GM18498 (cell line): ENCODE results near the gene ARHGAP15.

Source experiments
- ATAC-seq: cut with Tn5 transposase; IDR thresholded peaks from one replicate; pipeline ENCODE4 v1.9.1; 2021; ENCODE audit warnings: mild to moderate bottlenecking, moderate library complexity; ENCODE audit not compliant: unreplicated experiment

Gene ARHGAP15

DNA sequence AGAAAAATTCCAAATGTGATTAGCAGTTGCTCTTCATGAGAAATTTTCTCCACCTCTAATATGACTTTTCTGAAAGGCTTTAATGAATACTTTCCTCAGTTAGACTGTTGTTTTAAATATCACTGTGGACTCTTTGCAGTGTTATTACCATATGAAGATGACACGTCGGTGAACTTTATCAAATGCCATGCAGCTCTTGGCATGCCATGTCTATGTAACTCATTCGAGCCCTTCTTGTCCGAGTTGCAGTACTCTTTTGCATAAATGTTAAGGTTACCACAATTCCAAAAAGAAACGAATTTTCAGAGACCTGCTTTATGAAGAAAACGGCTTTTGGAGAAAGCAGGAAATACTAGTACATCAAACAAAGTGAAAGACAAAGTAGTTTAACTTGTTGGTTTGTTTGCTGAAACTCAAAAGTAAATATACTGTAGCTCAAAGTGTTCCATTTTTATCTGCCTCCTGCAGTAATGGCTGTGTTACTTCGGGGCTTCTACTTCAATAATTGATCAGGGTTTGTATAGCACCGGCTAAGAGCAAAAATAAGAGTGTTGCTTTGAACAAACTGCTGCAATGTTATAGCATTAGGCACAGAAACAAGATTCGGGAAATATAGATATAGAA is 204.1 kb downstream of the ARHGAP15 start:
- no peak for ATAC-seq

DNA sequence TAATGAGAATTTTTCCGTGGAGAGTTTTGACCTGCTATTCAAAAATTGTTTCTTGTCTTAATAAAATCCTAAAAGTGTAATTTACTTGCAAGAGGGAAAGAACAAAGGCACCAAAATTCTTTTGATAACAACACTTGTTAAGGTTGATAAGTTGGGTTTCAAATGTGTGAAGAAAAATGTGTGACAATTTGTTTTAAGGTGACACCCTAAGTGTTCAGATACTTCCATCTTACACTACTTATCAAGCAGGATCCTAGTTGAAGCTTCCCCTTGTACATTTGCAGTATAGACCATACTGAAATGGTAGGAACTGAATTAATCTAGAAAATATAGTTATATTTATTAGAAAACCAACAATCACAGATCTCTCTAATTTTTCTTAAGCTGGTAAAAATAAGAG is 204.6 kb downstream of the ARHGAP15 start:
- no peak for ATAC-seq

DNA sequence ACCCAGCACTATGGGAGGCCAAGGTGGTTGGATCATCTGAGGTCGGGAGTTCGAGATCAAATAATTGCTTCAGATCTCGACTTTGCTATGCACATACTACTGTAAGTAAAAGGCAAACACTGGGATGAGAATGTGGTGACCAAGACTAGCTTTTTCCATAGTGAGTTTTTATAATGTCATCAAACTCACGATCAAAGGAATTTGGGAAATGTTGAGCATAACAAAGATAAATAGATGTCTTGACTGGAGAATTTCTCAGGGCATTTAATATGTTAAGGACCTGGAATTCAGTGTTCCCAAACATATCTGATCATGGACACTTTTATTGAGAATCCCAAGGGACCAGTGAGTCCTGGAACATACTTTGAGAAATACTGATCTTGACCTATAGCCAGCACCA is 205.6 kb downstream of the ARHGAP15 start:
- no peak for ATAC-seq

DNA sequence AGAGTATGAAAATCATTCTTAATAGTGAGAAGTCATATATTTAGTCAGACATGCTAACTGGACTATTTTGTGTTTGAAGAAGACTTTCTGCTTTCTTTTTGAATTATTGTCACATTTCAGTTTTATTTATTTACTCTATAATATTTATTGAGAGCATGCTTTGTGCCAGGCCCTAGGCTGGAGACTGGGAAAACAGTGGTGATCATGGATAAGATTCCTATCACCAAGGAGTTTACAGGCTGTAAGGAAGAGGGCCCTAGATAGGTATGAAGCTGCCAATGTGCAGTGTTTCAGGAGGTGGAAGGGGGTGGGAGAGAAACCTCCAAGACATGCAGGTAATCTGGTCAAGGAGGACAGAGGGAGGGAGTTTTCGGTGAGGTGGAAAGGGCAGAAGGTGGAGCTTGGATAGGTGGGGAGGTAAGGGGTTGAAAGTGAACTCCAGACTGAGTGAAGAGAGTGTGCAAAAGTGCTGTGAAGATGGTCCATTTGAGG is 207.5 kb downstream of the ARHGAP15 start:
- ATAC-seq = no peak

DNA sequence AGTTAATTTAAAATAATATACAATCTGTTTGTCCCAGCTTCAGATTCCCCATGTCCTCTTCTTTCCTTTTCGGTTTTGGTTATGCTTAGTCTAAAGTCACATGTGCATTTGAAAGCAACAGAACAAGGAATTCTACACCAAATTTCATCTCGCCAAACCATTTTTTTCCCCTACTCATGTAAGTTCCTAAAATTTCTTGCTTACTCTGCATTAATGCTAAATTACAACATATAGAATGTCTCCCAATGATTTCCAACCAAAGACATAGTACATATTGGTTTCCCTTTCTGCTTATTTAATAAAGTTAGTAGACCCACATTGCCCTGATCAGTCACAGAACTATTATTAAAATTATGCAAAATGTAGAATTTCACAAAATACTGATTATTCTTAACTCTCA is 212.3 kb downstream of the ARHGAP15 start:
- ATAC-seq = no peak

DNA sequence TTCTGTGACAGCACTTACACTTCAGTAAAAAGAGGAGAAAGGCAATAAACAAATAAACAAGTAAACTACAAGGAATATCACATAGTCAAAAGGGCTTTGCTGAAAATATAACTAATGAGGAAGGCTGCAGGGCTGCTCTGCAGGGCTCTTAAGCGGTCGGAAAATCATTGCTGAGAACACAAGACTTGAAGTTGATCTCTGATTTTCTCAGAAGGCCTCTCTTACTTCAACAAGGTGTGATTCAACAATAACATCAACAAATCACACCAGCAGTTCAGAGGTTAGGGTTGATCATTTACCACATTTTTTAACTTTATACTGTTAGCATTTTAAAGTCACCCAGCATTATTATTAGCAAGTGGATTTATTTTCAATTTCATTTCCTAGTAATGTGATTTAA is 215.6 kb downstream of the ARHGAP15 start:
- no peak for ATAC-seq

DNA sequence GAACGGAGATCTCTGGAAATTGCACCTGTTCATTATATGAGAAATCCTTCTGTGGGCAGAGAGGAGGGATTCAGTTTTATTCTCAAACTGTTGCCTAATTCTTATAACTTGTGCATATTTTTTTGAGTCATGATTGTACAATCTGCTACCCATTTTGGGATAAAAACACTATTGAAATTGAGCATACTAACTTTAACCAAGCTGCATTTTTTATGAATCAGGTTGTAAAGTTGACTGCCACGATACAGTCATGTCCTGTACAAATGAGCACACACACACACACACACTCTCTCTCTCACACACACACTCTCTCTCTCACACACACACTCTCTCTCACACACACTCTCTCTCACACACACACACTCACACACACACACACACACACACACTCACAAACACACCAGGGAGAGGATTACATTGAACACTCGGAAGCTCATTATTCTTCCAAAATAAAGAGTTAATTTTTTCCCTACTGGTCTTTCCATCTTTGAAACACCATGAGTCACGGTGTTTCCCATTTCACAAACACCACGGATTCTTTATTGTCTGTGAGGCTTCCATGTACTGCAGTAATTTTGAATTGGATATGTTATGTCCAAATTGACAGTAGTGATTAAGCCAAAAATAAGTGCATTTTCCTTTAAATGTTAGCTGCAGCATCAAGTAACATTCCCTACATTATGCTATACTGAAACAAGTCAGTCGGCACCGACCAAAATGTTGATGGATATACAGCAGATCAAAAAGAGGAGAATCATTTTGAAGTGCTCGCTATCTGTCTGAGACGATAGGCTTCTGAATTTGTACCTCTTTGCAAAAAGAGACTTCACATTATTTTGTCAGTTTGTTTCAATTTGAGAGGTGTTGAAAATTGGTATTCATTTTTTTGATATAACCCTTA is 216.9 kb downstream of the ARHGAP15 start:
- ATAC-seq = no peak

DNA sequence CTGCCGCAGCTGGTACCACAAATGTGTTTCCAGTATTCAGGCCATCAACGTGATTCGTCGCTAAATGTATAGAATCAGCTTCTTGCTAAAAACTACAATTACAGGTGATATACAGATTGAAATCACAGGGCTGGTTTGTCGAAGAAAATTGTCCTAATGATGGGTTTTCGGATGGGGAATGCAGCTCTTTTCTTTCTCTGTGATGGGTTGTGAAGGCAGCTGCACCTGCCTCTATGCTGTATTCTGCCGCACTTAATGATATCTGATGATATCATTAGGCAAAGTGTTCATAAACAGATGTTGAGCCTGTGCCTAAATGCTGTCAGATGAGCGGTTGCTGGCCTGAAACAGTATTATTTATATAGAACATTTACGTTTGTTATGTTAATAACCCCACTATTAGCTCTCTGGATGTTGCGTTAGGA is 218.1 kb downstream of the ARHGAP15 start:
- ATAC-seq = no peak

DNA sequence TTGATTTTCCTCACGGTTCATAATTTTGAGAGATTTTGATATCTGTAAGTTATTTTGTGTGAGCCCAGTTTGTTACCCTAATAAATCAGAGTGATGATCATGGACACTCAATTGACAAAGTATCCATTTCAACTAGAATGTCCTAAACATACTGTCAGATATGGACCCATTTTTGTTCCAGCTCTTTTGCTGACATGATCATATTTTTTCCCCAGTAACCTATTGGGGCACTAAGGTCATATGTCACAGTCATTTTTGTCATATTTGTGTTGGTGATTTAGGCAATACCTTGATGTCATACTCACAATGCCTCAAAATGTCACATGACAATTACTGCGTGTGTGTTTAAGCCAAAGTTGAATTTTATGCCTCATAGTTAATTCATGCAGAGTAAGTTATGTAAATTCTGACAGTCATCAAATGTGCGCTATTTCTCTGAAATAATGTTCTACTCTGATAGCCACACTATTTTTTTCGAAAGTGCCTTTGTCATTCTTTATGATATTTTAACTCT is 218.7 kb downstream of the ARHGAP15 start:
- ATAC-seq = no peak

DNA sequence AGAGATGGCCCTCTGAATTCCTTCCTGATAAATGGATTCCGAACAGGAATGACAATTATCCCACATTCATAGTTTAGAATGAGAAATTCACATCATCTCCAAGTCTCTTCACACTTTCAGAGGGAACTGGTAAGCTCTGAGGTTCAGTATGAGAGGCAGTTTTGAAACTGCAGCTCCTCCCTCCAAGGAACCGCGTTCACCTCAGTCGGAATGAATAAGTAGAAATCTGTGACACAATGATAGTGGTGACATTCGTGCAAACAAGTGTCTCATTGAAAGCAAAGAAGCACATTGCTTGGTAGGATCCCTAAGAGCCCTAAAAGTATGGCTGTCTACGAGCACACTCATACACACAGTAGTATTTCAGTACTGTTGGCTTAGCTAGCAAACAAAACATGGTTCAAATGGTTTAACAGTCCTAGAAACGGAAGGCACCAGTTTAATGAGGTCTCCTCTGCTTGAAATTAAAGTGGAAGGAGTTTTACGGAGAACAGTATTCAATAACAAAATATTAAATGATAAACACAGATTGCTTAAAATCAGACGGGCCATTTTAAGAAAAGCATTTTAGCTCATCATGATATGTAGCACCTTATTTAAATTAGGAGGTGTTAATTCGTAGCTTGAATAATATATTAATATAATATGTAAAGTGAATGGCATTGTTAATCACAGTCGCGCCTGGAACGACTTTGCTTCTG is 225.0 kb downstream of the ARHGAP15 start:
- ATAC-seq = no peak

DNA sequence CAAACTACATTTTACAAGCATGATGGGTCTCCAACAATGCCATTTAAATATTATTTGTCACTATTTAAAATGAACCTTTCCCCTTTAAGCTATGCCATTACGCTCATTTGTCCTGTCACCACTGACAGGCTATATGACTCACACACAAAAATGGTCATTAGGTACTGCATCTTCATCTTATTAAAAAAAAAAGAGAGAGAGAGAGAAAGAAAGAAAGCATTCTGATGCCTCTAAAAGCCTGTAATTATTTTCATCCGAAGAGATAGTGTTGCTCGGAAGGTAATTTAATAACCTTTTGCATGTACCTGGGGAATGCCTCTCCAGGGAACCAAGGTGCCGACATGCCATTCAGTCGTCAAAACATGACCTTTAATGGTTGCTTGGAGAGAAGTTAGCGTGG is 226.7 kb downstream of the ARHGAP15 start:
- no peak for ATAC-seq

DNA sequence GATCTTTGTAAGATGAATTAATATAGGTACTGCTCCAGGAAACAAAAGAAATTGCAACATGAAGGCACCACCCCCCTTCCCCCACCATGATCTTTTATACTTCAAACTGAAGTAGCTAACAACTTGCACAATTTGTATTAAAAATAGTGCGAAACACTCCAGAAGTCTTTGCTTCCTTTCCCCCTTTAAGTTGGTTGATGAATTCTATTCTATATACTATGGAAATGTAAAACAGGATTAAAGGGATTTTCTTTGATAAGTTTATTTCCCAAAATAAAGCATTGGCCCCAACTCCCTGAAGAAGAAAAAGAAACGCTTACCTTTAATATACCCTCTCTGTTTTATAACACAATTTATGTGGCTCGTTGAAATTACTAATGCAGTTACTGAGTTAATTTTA is 227.1 kb downstream of the ARHGAP15 start:
- ATAC-seq = no peak

DNA sequence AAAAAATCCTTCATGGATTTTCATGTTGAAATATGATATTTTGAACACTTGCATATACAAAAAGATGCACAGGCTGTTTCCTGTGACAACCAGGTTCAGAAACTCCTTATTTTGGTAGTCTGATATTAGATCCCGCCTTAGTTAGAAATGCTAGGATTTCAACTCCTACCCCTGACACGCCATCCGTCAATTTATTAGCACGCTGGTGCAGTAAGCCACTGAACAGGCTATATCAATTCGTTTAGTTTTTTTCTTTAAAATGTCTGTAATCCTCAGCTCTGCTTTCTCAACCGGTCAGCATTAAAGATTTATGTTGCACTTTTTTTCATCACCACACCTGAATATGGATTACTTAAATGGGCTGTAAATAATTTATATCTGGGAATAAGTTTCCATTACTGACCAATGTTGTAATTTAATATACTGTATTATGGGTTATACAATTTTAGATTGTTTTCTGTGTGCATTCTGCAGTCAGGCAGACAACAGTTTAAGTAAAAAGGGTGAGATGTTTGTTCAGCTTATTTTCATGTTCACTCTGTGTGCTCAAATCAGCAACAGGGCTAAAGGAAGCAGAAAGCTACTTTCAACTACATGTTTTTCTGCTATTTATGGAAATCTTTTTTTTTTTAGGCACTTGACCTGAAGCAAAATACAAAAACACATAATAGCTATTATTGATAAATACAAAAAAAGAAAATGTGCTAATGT is 227.7 kb downstream of the ARHGAP15 start:
- ATAC-seq = no peak

DNA sequence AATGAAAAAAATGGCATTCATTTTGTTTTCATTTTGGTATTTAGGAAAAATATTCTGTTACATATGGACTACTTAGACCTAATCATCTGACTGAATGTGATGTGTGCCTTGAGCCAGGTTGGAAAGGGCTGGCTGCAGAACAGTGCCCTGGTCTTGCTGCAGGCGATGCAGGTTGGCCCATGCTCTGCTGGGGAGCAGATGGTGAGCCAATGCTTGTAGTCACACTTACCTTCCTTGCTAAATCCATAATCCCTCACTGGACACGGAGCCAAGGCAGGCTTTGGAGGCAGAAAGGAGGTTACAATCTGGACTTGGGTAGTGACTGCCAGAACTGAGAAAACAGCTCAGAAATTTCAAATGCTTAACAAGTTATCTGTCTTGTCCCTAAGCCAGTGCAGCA is 228.7 kb downstream of the ARHGAP15 start:
- no peak for ATAC-seq

DNA sequence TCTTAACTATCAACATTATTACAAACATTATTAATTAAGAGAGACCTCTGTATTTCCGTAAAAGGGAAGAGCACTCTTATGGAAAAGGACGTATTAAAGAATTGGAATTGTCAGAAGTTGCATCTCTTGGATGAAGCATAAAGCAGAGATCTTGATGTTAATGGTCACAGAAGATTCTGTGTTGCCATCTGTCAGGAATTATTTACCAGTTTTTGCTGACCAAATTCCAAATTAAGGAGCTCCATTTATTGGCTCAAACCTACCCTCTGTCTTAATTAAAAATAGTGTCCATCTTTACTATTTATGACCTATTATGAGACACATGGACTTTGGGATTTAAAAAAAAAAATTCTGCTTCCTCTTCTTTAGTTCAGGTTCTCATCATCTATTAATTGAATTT is 232.1 kb downstream of the ARHGAP15 start:
- ATAC-seq = no peak

DNA sequence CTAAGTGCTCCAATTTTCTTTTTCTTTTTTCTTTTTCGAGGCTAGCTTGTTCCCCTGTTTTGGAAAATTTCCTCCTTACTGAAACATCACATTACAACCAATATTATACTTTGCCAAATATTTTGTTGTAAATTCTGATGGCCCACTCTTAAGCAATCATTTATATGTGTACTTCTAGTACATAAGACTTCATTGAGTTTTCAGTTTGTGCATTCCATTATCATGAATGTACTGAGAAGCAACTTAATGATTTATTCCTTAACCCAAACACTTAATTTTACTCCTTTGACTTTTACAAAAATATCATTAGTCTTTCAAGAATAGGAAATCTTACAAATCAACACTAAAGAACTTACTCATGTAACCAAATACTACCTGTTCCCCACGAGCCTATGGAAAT is 242.4 kb downstream of the ARHGAP15 start:
- no peak for ATAC-seq

DNA sequence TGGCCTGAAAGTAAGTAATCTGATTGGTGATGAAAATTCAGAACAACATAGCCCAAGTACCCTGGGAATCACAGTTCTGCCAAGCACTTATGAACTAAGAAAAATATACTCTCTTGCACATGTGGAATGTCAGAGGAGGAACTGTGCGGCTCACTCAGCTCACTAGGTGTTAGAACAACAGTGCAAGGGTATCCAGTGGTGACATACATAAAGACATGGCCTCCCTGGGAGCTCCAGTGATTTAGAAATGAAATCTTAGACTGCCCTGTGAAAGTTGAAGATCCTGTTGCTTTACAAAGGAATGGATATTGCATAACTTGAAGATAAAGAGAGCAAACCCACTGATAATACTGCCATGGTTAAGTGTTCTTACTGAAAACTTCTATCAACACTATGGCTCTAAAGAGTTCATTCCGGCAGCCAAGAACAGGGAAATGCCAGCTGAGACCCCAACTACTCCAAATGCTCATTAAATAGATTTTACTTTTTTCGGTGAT is 246.2 kb downstream of the ARHGAP15 start:
- no peak for ATAC-seq

DNA sequence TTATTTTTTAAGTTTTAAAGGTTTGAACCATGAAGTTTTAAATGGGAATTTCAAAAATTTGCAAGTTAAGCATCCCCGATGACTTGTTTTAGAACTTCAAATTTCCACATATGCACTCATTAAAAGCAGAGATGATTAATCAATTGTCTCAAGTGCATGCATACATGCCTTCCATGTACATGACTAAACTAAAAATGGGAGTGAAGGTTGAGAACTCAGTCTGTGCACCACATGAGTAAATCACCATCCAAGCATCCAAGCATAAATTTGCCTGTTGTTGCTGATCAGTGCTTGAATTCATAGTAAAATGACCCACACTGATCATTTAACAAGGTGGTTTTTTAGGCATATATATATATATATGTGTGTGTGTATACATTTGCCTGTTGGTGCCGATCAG is 249.8 kb downstream of the ARHGAP15 start:
- no peak for ATAC-seq

DNA sequence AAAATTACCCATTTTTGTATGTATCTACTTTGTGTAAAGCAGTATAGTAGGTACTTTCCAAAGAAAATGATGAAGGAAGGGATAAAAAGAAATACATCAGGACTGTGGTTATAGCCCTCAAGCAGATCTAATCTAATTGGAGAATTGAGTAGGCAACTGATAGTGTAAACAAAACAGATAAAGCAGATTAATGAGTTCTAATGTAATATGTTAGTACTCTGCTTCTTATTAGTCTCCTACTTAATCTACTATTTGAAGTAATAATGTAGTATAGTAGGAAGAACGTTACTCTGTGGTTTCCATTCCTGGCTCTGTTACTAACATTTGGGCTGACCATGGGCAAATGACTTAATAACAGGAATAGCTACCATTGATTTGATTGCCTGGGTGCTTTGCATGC is 250.7 kb downstream of the ARHGAP15 start:
- no peak for ATAC-seq

DNA sequence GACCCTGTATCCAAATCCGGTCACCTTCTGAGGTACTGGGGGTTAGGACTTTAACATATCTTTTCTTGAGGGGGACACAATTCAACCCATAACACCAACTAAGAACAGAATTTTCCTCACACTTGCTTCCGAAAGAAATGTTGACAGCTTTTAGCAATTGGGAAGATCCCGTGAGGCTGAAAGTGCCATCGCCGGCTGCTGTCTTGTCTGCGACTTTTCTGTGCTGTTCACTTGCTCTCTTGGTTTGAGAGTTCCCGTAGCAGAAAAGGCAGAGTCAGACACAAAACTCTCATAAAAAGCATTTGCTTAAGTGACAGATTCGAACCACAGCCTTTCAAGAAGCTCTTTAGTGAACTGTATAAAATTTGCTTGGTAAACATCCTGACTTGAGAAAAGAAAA is 253.4 kb downstream of the ARHGAP15 start:
- no peak for ATAC-seq

DNA sequence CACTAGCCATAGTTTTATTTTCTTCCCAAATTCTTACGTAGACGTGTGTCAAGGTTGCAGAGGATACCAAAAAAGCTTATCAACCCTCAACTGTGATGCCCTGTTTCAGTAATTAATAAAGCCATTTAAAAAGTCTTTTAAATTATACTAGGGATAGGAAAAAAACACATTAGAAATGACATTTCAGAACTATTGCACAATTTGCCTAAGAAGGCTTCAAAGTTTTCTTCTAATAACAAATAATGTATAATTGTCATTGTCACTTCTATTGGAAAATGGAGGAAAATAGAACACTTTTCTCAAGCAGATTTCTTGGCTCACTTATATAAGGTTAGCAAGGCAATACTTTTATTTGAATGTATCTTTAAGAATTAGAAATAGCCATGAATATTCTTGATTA is 253.8 kb downstream of the ARHGAP15 start:
- no peak for ATAC-seq
